HG02970 (cell line): ENCODE results near the gene ZNF710.

Source experiments
- ATAC-seq: cut with Tn5 transposase; IDR thresholded peaks from one replicate; pipeline ENCODE4 v1.9.1; 2021; ENCODE audit warnings: mild to moderate bottlenecking, moderate library complexity, moderate number of reproducible peaks; ENCODE audit not compliant: unreplicated experiment, low FRiP score

The ZNF710 gene

DNA sequence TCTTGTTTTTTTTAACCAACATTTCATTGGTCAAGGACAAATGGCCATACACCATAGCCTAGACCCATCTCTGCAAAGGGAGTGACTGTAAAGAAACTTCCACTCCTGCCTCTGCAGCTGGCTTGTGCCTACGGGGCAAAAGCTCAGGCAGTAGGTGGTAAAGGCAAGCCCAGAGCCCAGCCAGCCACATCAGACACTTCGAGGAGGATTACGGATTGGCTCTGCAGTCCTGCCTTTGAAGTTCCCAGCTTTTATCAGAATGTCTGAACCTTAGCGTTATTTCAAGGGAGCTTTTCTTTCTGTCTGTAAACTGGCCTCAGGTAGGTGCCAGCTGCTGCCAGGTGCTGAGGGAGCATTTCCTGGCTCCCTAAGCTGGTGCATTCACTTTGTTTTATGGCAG, 15.6 kb downstream of the ZNF710 start:
- ATAC-seq, result no peak

GRCh38 chr15:90018216-90018831, 17.2 kb downstream of the ZNF710 start:
- no peak for ATAC-seq

DNA sequence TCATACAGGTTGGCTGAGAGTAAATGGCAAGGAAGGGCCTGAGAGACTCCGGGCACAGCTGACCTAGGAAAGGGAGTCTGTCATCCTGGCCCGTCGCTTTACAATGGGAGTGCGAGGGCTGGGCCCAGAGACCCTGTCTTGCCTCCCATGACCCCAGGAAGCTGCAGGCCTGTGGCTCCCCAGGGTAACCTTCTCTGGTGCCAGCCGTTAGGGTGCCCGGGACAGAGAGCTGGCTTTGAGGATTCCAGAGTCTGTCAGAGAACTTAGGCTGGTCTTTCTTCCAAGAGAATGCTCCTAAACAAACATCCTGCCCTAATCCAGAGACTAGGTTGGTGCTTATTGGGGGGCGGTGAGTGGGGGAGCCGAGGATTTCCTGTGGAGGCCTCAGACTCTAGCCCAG, 18.5 kb downstream of the ZNF710 start:
- ATAC-seq, result no peak

DNA sequence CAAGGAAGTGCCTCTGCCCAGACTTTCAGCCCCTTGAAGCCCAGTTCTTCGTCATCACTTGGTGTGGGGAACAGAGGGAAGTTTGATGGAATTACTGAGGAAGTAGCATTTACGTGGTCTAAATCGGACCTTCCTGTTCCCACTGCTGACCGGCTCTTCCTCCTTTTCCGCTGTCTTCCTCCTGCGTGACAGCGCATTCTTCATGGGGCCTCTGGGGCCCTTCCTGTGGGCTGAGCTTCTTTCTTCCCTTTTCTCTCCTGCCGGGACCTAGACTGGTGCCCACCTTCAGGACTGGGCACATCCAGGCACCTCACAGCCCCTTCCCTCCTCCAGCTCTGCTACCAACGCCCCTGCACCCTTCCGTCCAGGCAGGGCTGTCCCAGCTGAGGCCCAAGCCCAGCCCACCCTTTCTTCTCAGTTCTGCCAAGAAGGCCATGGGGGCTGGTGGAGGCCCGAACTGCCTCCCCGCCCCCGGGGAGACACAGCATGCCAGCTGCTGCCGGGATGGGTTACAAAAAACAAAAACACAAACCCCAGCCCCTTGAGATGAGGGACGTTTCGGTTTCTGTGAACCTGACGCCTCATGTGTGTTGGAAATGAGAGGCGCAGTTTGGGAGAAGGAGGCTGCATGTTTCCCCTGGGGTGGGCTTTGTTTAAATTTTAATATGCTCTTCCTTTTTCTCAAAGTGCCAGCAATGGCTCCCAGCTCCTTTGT, 19.1 kb downstream of the ZNF710 start:
- no peak for ATAC-seq

GRCh38 chr15:90020936-90021507, 19.9 kb downstream of the ZNF710 start:
- no peak for ATAC-seq

GRCh38 chr15:90022345-90022744, 21.2 kb downstream of the ZNF710 start:
- no peak for ATAC-seq

DNA sequence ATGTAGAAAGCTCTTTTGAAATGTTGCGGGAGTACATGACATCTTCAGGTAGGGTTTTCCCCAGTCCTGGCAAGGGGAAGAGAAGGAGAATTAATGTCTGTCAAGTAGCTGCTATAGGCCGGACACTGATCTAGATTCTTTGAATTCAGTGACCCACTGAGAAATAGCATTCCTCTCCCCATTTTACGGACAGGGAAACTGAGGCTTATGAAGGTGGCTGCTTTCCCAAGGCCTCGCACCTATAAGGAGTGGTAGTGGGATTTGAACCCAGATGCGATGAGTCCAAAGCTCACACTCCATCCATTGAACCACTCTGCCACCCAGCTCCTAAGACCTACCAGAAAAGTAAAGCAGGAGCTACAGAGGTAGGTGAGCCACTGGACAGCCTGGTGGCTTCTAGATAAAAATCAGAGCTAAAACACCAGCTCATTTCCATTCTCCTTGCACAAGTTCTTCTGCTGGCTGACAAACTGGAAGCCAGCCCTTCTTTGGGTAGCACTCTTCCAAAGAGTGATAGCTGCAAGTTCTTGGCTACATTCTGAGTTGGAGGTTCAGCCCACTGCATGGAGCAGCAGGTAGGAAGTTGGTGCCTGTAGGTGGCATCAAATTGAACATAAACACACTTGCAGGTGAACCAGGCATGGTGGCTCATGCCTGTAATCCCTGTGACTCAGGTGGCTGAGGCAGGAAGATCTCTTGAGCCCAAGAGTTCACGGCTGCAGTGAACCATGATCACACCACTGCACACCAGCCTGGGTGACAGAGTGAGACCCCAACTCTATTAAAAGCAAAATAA, 22.0 kb downstream of the ZNF710 start:
- ATAC-seq, result no peak

DNA sequence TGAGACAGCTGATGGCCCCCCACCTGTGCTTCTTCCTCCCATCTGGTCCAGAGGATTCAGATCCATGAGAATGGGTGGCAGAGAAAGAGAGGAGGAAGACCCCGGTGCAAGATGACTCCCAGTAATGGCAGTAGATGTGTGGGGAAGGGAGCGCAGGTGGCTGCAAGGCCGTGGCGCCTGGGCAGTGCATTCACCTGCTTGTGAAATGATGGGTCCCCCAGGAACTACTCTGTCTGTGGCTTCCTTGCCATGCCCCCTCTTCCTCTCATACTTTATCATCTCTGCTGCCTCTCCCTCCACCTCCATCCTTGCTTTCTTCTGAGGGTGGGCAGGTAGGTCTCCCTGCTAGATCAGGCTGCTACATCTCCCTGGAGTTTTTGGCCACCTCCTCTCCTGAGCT, 23.3 kb downstream of the ZNF710 start:
- no peak for ATAC-seq

GRCh38 chr15:90025489-90026033, 24.4 kb downstream of the ZNF710 start:
- no peak for ATAC-seq

DNA sequence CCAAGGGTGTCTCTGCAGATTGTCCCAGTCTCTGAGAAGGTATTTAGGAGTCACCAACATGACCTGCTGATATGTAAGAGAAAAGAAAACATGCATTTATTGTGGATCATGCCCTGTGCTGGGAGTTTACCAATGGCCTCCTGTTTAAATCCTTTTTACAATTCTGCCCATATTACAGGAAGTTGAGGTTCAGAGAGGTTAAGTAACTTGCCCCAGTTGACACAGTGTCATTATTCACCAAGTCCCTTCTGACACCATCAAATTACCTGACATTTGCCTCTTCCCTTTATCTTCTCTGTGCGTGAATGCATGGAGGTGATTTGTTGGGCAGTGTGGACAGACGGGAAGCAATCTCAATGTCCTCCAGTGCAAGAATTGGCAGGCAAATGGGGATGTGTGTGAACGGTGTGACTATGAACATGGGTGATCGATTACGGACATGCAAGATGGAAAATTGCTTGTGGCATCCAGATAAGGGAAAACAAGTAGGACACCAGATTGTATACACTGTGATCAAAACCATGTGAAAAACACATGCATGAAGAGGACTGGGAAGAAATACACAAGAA, 27.3 kb downstream of the ZNF710 start:
- ATAC-seq, result no peak

GRCh38 chr15:90029024-90029423, 27.9 kb downstream of the ZNF710 start:
- no peak for ATAC-seq

DNA sequence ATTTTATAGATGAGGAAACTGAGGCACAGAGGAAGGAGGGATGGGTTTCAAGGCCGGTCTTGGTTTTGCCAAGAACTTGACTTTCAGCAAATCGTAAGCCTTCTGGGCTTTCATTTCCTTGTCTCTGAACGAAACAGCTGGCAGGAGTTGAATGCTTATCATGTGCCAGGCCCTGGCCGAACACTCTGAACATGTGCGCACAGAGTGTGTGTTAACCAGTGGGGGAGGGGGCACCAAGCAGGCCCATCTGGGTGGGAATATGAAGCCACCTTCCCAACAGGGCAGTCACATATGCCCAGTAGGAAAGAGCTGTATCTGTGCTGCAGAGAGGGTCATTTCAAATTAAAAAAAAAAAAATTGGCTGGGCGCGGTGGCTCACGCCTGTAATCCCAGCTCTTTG, 29.3 kb downstream of the ZNF710 start:
- ATAC-seq, result no peak

GRCh38 chr15:90031231-90031791, 30.2 kb downstream of the ZNF710 start:
- ATAC-seq, result peak; percentile 79

- ATAC-seq, result no peak
These were observed 31.9 kb downstream of the ZNF710 start for GRCh38 chr15:90033006-90033405.

DNA sequence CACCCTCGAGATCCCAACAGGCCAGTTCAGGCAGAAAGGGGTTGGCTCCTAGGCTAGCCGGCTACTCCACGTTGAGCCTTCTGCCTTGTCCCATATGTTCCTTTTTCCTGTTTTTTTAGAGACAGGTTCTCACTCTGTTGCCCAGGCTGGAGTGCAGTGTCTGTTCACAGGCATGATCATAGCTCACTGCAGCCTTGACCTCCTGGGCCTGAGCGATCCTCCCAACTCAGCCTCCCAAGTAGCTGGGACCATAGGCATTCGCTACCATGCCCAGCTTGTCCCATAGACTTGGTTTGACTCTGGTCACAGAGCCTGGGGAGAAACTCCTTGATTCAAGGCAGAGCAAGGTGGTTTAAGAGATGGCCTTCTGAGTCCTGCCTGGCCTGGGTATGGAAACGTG, 32.3 kb downstream of the ZNF710 start:
- ATAC-seq, result no peak

DNA sequence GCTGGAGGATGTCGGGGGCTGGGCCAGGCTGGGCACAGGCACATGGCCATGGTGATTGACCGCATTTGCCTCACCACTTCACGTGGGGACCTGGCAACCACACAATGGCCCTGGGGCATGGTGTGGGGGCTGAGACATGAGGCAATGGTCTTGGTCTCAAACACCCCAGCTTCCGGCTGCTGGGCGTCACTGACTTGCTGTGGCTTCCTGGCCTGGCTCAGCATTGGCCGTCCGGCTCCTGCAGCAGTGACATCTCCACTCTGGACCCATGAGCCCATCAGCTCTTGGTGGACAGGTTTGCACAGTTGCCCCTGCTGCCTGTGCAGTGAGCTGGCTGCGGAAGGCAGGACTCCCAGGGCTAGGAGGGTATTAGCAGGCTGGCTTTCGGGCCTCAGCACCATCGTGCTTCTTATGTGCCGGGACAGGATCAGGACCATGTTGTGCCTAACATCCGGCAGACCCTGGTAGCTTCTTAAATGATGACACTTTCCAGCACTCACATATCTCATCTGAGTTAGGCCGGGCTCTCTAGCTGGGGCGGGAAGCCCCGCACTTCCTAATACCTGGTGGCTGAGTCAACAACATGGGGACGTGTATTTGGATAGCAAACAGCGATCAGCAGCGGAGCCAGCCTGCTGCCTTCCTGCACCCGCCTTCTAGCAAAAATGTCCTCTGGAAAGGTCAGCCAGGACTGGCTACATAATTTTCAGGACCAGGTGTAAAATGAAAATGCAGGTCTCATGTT, 34.1 kb downstream of the ZNF710 start:
- ATAC-seq, result no peak

DNA sequence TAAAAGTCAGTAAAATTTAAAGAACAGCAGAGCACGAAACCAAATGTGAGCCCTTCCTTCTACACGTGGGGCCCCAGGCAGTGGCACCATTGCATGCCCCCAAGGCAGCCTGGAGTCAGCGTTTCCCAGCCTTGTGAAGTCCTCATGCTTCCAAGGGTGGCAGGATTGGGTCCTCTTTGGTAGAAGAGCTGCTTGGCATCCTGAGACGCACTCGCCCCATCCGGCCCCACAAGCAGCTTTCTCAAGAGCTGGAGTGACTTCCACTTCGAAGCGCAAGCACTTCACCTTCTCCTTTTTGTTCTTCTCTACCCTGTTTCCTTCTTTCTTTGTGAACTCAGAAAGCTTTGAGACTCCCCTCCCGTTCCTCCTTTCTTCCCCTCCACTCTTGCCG, 34.7 kb downstream of the ZNF710 start:
- ATAC-seq, result no peak

- ATAC-seq, result no peak
These were observed 35.2 kb downstream of the ZNF710 start for GRCh38 chr15:90036343-90036742.

- no peak for ATAC-seq
These were observed 35.8 kb downstream of the ZNF710 start for GRCh38 chr15:90036806-90037510.
